K562 (cell line): ENCODE results near the gene PARP14. TPM values are rescaled to one million over a fixed set of nuclear protein-coding genes. Genes with fewer than 3 reads are reported as not detected.
"Not testable (repeated sequence)": the region's sequence is repeated elsewhere in the genome, so short reads cannot be mapped to it uniquely, and the experiment has no call there.

Source experiments
- ATAC-seq: fragments of 200-7000 bp; cut with Tn5 transposase; 3 replicates; pipeline ENCODE4 v1.9.1; 2020; ENCODE audit warnings: moderate library complexity
- BruUV-seq: library from RNA; stranded (reverse); fragments of 400-500 nt; replicated peaks from 2 replicates; lab custom pipeline; 2021; lab: Mats Ljungman, UMichigan
- CTCF ChIA-PET: fragments of 300-600 bp; formaldehyde crosslinking; extraction: SDS; loops from one replicate; lab custom pipeline; 2021; ENCODE audit warnings: low intra/inter-chr PET ratio; lab: Yijun Ruan, JAX
- POLR2A ChIA-PET: fragments of 300-600, 350-650 bp; sonication (Branson Sonifier 250); formaldehyde crosslinking; extraction: SDS; loops from one replicate; lab custom pipeline; 2021; ENCODE audit warnings: antibody characterized with exemption, inconsistent platforms; lab: Yijun Ruan, JAX
- DNase-seq, 4 experiments: peaks; one replicate each; pipeline versions ENCODE4 v3.0.0 to v3.0.0-alpha.2; 2011 to 2018; ENCODE audit warnings: low spot score in 3 of 4, mixed read lengths in 3 of 4; ENCODE audit errors: extremely low read depth in 1 of 4
- FAIRE-seq: peaks from 2 replicates; lab custom pipeline; 2011; peaks lifted over from hg19 to GRCh38; lab: Jason Lieb, UNC
- H2AFZ ChIP-seq: 2 replicates; pipeline ENCODE4 v1.6.0; 2011; ENCODE audit warnings: low read depth, low read length, control low read depth, inconsistent platforms
- H3K27ac ChIP-seq: fragments of 200-600 bp; 3 replicates; pipeline ENCODE4 v1.8.0; 2011; ENCODE audit warnings: low read depth, mild to moderate bottlenecking, control low read depth, inconsistent platforms, low read length, moderate library complexity, mixed read lengths; ENCODE audit errors: extremely low read depth
- H3K27me3 ChIP-seq, 2 experiments: fragments of 300-600 bp in 1 of 2; 2 replicates in 1 of 2; 3 replicates in 1 of 2; pipeline versions ENCODE4 v1.6.0 to v1.8.0; 2011; ENCODE audit warnings: inconsistent platforms in 2 of 2, low read length in 2 of 2, mild to moderate bottlenecking in 1 of 2, mixed read lengths in 1 of 2, moderate library complexity in 1 of 2; ENCODE audit not compliant: control insufficient read depth in 2 of 2, insufficient read depth in 2 of 2
- H3K36me3 ChIP-seq: fragments of 300-600 bp; 3 replicates; pipeline ENCODE4 v1.8.0; 2011; ENCODE audit warnings: mild to moderate bottlenecking, low read length, inconsistent platforms; ENCODE audit not compliant: control insufficient read depth, insufficient read depth
- H3K4me1 ChIP-seq, 2 experiments: fragments of 200-600 bp in 1 of 2; replicated peaks in 1 of 2; 2 replicates in 1 of 2; 3 replicates in 1 of 2; pipeline versions ENCODE4 v1.5.1 to v1.8.0; 2011; ENCODE audit warnings: inconsistent platforms in 2 of 2, low read length in 2 of 2, mild to moderate bottlenecking in 1 of 2, mixed read lengths in 1 of 2, moderate library complexity in 1 of 2; ENCODE audit not compliant: control insufficient read depth in 2 of 2, insufficient read depth in 2 of 2
- H3K4me2 ChIP-seq: 2 replicates; pipeline ENCODE4 v1.6.1; 2011; ENCODE audit warnings: low read length, control low read depth, inconsistent platforms, mixed read lengths; ENCODE audit not compliant: insufficient read depth
- H3K4me3 ChIP-seq: fragments of 200-600 bp; sonication (generic), shearing (Covaris generic); 2 replicates; pipeline ENCODE4 v1.5.1; 2016; ENCODE audit warnings: control low read depth, inconsistent platforms
- H3K79me2 ChIP-seq: fragments of 200-600 bp; 3 replicates; pipeline ENCODE4 v1.8.0; 2011; ENCODE audit warnings: low read length, inconsistent platforms; ENCODE audit not compliant: control insufficient read depth, insufficient read depth
- H3K9ac ChIP-seq, 2 experiments: 2 replicates each; pipeline versions ENCODE4 v1.6.0 to v1.6.1; 2011; ENCODE audit warnings: low read depth in 2 of 2, low read length in 2 of 2, control low read depth in 1 of 2, inconsistent platforms in 1 of 2, mild to moderate bottlenecking in 1 of 2, mixed read lengths in 1 of 2; ENCODE audit not compliant: insufficient read depth in 1 of 2
- H3K9me1 ChIP-seq: one replicate; pipeline ENCODE4 v1.6.0; 2011; ENCODE audit warnings: inconsistent platforms, mild to moderate bottlenecking, low read length, moderate library complexity; ENCODE audit not compliant: control insufficient read depth, insufficient read depth
- H3K9me3 ChIP-seq: replicated peaks from 2 replicates; pipeline ENCODE4 v1.5.1; 2011; ENCODE audit warnings: low read depth, low read length, inconsistent platforms; ENCODE audit not compliant: control insufficient read depth, insufficient read depth
- H4K20me1 ChIP-seq: replicated peaks from 2 replicates; pipeline ENCODE4 v1.6.1; 2011; ENCODE audit warnings: low read length, inconsistent platforms, mixed read lengths; ENCODE audit not compliant: control insufficient read depth, insufficient read depth
- FOXM1 ChIP-seq, 2 experiments: fragments of 450-650 bp in 1 of 2; sonication (generic) in 1 of 2; formaldehyde crosslinking in 1 of 2; IDR thresholded peaks; 2 replicates each; pipeline versions ENCODE4 v1.6.1 to v1.9.0; 2017 to 2022; ENCODE audit warnings: low read depth in 2 of 2, mild to moderate bottlenecking in 2 of 2, missing genetic modification reagents in 1 of 2, moderate library complexity in 1 of 2
- NFATC3 ChIP-seq: fragments of 450-650 bp; IDR thresholded peaks from 2 replicates; pipeline ENCODE4 v1.6.1; 2017; ENCODE audit warnings: mild to moderate bottlenecking
- XRCC4 ChIP-seq: IDR thresholded peaks from one replicate; pipeline ENCODE4 v1.6.1; 2011; ENCODE audit not compliant: insufficient read depth, insufficient read length; ENCODE audit errors: extremely low read depth
- ZNF717 ChIP-seq: fragments of 250-450 bp; sonication (Bioruptor Pico); IDR thresholded peaks from 2 replicates; pipeline ENCODE4 v1.5.0; 2021
- WGBS: fragments of 100-300 bp; shearing (Covaris generic); methylation state at CpG from one replicate; pipeline ENCODE4 v1.1.6; 2016; ENCODE audit warnings: low coverage, mixed read lengths; ENCODE audit not compliant: insufficient coverage; ENCODE audit errors: missing lambda C conversion rate; 5-methylcytosine and 5-hydroxymethylcytosine counted together
- in situ Hi-C: fragments of 300-500 bp; cut with MboI; formaldehyde crosslinking; loops from 4 replicates; pipeline ENCODE4 v1.15.0; 2018; ENCODE audit warnings: inconsistent platforms, mixed read lengths
- intact Hi-C: fragments of 100-400 bp; cut with micrococcal nuclease; formaldehyde crosslinking; loops from 2 replicates; pipeline ENCODE4 v1.14.2; 2022
- polyA plus RNA-seq, 8 experiments: library from polyadenylated mRNA; depleted of rRNA in 4 of 8; stranded (reverse) in 5 of 8; unstranded in 3 of 8; fragments of >200 nt; fragmentation: Nextera tagmentation in 2 of 8; fragmentation: Illumina TruSeq in 1 of 8; extraction: Ambion mirVana in 2 of 8; extraction: Trizol in 1 of 8; gene quantifications; 2 replicates each; pipeline versions ENCODE4 v1.2.1 to v1.2.3, GENCODE V29; 2011 to 2014; ENCODE audit warnings: inconsistent platforms in 1 of 8, missing spikeins in 1 of 8
- total RNA-seq, 7 experiments: library from RNA; depleted of rRNA in 6 of 7; stranded (reverse); fragments of >200 nt in 6 of 7; fragmentation: Illumina TruSeq in 2 of 7; extraction: Trizol in 2 of 7; gene quantifications; 2 replicates each; pipeline versions ENCODE4 v1.2.1 to v1.2.3, GENCODE V29; 2011 to 2021; ENCODE audit warnings: low replicate concordance in 1 of 7

Gene PARP14
- total and polyA plus RNA-seq, 9 of the 15 experiments (the other 6 are each of a cell fraction or from before 2014, with no cell fraction given), result 3.1 to 14.4 (median 9.0) TPM

DNA sequence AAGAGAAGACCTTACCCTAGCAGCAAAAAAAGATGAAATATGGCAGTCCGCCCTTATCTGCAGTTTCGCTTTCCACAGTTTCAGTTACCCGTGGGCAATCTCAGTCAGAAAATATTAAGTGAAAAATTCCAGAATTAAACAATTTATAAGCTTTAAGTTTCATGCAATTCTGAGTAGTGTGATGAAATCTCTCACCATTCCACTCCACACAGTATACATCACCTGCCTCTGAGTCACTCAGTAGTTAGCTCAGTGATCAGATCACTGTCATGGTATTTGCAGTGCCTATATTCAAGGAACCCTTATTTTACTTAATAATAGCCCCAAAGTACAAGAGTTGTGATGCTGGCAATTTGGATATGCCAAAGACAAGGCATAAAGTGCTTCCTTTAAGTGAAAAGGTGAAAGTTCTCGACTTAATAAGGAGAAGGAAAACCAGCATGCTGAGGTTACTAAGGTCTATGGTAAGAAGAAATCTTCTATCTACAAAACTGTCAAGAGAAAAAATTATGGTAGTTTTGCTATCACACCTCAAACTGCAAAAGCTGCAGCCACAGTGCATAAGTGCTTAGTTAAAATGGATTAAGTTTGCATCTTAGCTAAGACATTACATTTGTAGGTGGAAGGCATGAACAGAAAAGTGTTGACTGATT, 64.9 kb downstream of the PARP14 start (continued):
- TF ChIP-seq ZNF717 (CRISPR knock-in tag) (no peak), FOXM1 (IDR thresholded peaks at IDR 0.05; ENCODE audit: low read depth) (no peak), FOXM1 (CRISPR knock-in tag; IDR thresholded peaks at IDR 0.05; ENCODE audit: low read depth) (no peak), XRCC4 (no peak), NFATC3 (no peak)

DNA sequence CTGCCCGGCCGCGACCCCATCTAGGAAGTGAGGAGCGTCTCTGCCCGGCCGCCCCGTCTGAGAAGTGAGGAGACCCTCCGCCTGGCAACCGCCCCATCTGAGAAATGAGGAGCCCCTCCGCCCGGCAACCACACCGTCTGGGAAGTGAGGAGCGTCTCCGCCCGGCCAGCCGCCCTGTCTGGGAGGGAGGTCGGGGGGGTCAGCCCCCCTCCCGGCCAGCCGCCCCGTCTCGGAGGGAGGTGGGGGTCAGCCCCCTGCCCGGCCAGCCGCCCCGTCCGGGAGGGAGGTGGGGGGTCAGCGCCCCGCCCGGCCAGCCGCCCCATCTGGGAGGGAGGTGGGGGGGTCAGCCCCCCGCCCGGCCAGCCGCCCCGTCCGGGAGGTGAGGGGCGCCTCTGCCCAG, 66.7 kb downstream of the PARP14 start:
- H3K79me2 ChIP-seq, H3K9ac ChIP-seq, H4K20me1 ChIP-seq, CTCF ChIA-PET, FAIRE-seq, in situ Hi-C loops, H3K27ac ChIP-seq, POLR2A ChIA-PET, DNase-seq, H2AFZ ChIP-seq, H3K9me3 ChIP-seq, H3K27me3 ChIP-seq, ATAC-seq, H3K9me1 ChIP-seq, H3K4me3 ChIP-seq, H3K4me1 ChIP-seq, BruUV-seq, intact Hi-C loops, H3K4me2 ChIP-seq, H3K36me3 ChIP-seq: not testable (repeated sequence)
- no CpG with 5 or more reads among the region's 35 CpGs for WGBS
